ENCODE measurements around the gene CCDC178. TPM values are rescaled to one million over a fixed set of nuclear protein-coding genes. Genes with fewer than 3 reads are reported as not detected.

CCDC178 gene
- total RNA-seq, 1 donor: 0.43 TPM

GRCh38 chr18:33010149-33010548 lies 430.4 kb downstream of the CCDC178 start:
- H3K4me3 ChIP-seq (ENCODE audit: low read depth, low read length): no peak overlapping the region
- no peak for DNase-seq (ENCODE audit: low read depth)

DNA sequence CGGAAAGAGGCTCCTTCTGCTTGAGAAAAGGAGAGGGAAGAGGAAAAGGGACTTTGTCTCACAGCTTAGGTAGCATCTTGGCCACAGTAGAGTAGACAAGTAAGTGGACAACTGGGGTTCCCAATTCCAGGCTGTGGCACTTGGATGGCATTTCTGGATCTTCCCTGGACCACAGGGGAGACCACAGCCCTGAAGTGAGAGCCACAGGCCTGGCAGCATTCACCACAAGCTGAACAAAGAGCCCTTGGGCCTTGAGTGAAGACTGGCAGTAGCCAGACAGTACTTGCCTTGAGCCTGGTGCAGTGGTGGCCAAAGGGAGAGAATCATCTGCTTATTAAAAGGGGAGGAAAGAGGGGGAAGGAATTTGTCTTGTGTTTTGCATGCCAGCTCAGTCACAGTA lies 441.6 kb downstream of the CCDC178 start:
- no peak for TF ChIP-seq CTCF (IDR thresholded peaks at IDR 0.05; ENCODE audit: insufficient read depth, low read depth, low read length)
- DNase-seq (ENCODE audit: low read depth): no peak
- H3K4me3 ChIP-seq (ENCODE audit: low read depth, low read length): no peak overlapping the region

More at GRCh38 chr18:33010149-33010548, 430.4 kb downstream of the CCDC178 start:
- no peak for TF ChIP-seq CTCF (IDR thresholded peaks at IDR 0.05; ENCODE audit: insufficient read depth, low read depth, low read length)

- no peak overlapping the region for H3K4me3 ChIP-seq (ENCODE audit: low read depth, low read length)
- TF ChIP-seq CTCF (IDR thresholded peaks at IDR 0.05; ENCODE audit: insufficient read depth, low read depth, low read length): no peak
Measured at GRCh38 chr18:32998285-32998684, 442.2 kb downstream of the CCDC178 start.

GRCh38 chr18:32983721-32984120 lies 456.8 kb downstream of the CCDC178 start:
- no peak for DNase-seq (ENCODE audit: low read depth)
- TF ChIP-seq CTCF (IDR thresholded peaks at IDR 0.05; ENCODE audit: insufficient read depth, low read depth, low read length): no peak
- no peak overlapping the region for H3K4me3 ChIP-seq (ENCODE audit: low read depth, low read length)

More at GRCh38 chr18:32998285-32998684, 442.2 kb downstream of the CCDC178 start:
- DNase-seq (ENCODE audit: low read depth): no peak

GRCh38 chr18:32980896-32981295 lies 459.6 kb downstream of the CCDC178 start:
- H3K4me3 ChIP-seq (ENCODE audit: low read depth, low read length): no peak overlapping the region
- no peak for TF ChIP-seq CTCF (IDR thresholded peaks at IDR 0.05; ENCODE audit: insufficient read depth, low read depth, low read length)
- peak; percentile 30 for DNase-seq (ENCODE audit: low read depth)

DNA sequence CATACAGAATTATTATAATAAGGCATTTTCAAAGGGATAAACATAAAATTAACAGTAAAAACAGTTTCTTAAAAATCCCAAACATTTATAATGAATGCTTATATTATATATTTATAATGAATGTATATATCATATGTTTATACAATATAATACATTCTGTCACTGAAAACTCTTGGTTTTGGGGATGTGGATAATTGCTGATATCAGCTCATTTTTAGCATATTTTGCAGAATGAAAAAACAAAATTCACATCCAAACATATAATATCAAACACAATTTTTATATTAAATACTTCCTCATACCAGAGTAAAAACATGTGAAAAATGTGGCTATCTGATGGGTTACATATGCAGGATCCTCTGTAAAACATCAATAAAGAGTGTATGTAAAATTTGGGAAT lies 465.0 kb downstream of the CCDC178 start:
- H3K4me3 ChIP-seq (ENCODE audit: low read depth, low read length): no peak overlapping the region
- TF ChIP-seq CTCF (IDR thresholded peaks at IDR 0.05; ENCODE audit: insufficient read depth, low read depth, low read length): no peak
- DNase-seq (ENCODE audit: low read depth): no peak

DNA sequence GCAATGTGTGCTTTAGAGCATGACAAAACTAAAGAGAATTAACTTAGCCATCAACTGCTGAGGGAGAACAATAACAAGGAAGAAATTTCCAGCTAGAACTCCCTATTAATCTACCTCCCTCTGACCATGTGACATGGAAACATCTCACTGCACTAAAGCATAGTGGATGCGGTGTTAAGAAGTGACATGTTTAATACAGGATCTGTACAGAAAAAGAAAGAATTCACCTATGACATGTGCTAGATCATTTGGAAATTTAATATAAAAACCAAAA lies 465.4 kb downstream of the CCDC178 start:
- TF ChIP-seq CTCF (IDR thresholded peaks at IDR 0.05; ENCODE audit: insufficient read depth, low read depth, low read length): no peak
- H3K4me3 ChIP-seq (ENCODE audit: low read depth, low read length): no peak overlapping the region
- DNase-seq (ENCODE audit: low read depth): no peak

All from fibroblast of villous mesenchyme (primary cell).